HL-60 (cell line): Measurements from ENCODE around the gene PRDM16.

Source experiments
- DNase-seq, 2 experiments: peaks; one replicate each; pipeline ENCODE4 v3.0.0-alpha.2; 2010 to 2020; ENCODE audit warnings: low read depth in 1 of 2, low spot score in 1 of 2
- H3K27ac ChIP-seq: fragments of 250-450 bp; sonication (Bioruptor Pico); replicated peaks from 2 replicates; pipeline ENCODE4 v1.5.1; 2020; ENCODE audit warnings: mild to moderate bottlenecking, moderate library complexity
- H3K27me3 ChIP-seq: fragments of 250-450 bp; sonication (Bioruptor Pico); 2 replicates; pipeline ENCODE4 v1.5.1; 2021; ENCODE audit warnings: mild to moderate bottlenecking, moderate library complexity; ENCODE audit not compliant: insufficient read depth, poor library complexity, severe bottlenecking
- H3K4me3 ChIP-seq: replicated peaks from 2 replicates; pipeline ENCODE4 v1.5.1; 2011; ENCODE audit warnings: mild to moderate bottlenecking, control low read depth, low read length; ENCODE audit not compliant: insufficient read depth
- CTCF ChIP-seq: IDR thresholded peaks from one replicate; pipeline ENCODE4 v1.5.1; 2011; ENCODE audit warnings: low read length, control low read depth, inconsistent platforms; ENCODE audit not compliant: insufficient read depth
- GABPA ChIP-seq: IDR thresholded peaks from 2 replicates; pipeline ENCODE4 v1.6.1; 2012; ENCODE audit warnings: low read depth
- POLR2AphosphoS5 ChIP-seq: IDR thresholded peaks from 2 replicates; pipeline ENCODE4 v1.6.1; 2012; ENCODE audit warnings: low read depth
- REST ChIP-seq: IDR thresholded peaks from 2 replicates; pipeline ENCODE4 v1.6.1; 2012; ENCODE audit warnings: low read depth; ENCODE audit not compliant: insufficient replicate concordance
- SPI1 ChIP-seq: IDR thresholded peaks from 2 replicates; pipeline ENCODE4 v1.6.1; 2012; ENCODE audit warnings: low read depth, mild to moderate bottlenecking, borderline replicate concordance

Gene PRDM16

GRCh38 chr1:3065797-3066196, 3.2 kb upstream of the PRDM16 start:
- Histone ChIP-seq H3K27ac (no peak overlapping the region), H3K27me3 (peaks cover 25% of the 10 kb centered on the region), H3K4me3 (no peak overlapping the region)
- DNase-seq = no peak
- TF ChIP-seq POLR2AphosphoS5 (no peak), CTCF (no peak), SPI1 (no peak), GABPA (no peak), REST (no peak)

GRCh38 chr1:3066250-3066711, 2.7 kb upstream of the PRDM16 start:
- no peak for TF ChIP-seq SPI1
- TF ChIP-seq POLR2AphosphoS5 = no peak
- TF ChIP-seq GABPA = no peak
- no peak for TF ChIP-seq REST
- no peak for TF ChIP-seq CTCF
- no peak for DNase-seq
- Histone ChIP-seq H3K27ac (no peak overlapping the region), H3K27me3 (peaks cover 30% of the 10 kb centered on the region), H3K4me3 (no peak overlapping the region)

- no peak overlapping the region for H3K4me3 ChIP-seq
- TF ChIP-seq GABPA = no peak
- TF ChIP-seq REST = no peak
- DNase-seq = no peak
- peaks cover 35% of the 10 kb centered on the region for H3K27me3 ChIP-seq
- H3K27ac ChIP-seq = no peak overlapping the region
Observed at GRCh38 chr1:3066826-3067225, 2.2 kb upstream of the PRDM16 start.

- H3K27ac ChIP-seq = no peak overlapping the region
- peaks cover 40% of the 10 kb centered on the region for H3K27me3 ChIP-seq
- TF ChIP-seq POLR2AphosphoS5 = no peak
- no peak for TF ChIP-seq SPI1
- no peak for TF ChIP-seq GABPA
- TF ChIP-seq REST = no peak
- TF ChIP-seq CTCF = no peak
- H3K4me3 ChIP-seq = no peak overlapping the region
- no peak for DNase-seq
Observed at GRCh38 chr1:3067301-3067670, 1.7 kb upstream of the PRDM16 start.
